Heart left ventricle (tissue), 16 donors: ENCODE measurements around the gene PLBD2. TPM values are rescaled to one million over a fixed set of nuclear protein-coding genes. Genes with fewer than 3 reads are reported as not detected.
A peak's percentile ranks its signal among the peaks of the same experiment; 100 is the strongest.

Experiments used
- ATAC-seq, 4 donors: fragments of 200-7000 bp; cut with Tn5 transposase; one replicate each; pipeline ENCODE4 v1.9.1; 2020 to 2022; ENCODE audit warnings: moderate library complexity in 4 of 4, mild to moderate bottlenecking in 3 of 4, moderate number of reproducible peaks in 1 of 4
- DNase-seq, 5 donors: peaks; one replicate each; pipeline ENCODE4 v3.0.0-alpha.2; 2020
- H3K27ac ChIP-seq, 12 donors: fragments of 200-600 bp; sonication (generic) in 4 of 12; one replicate each; pipeline versions ENCODE4 v1.5.0 to v1.8.0; 2016 to 2022; ENCODE audit warnings: mild to moderate bottlenecking in 2 of 12
- H3K27me3 ChIP-seq, 9 donors: fragments of 200-600 bp; sonication (generic) in 2 of 9; one replicate each; pipeline versions ENCODE4 v1.5.1 to v1.8.0; 2016 to 2022; ENCODE audit warnings: mild to moderate bottlenecking in 3 of 9
- H3K36me3 ChIP-seq, 9 donors: fragments of 200-600 bp; sonication (generic) in 2 of 9; one replicate each; pipeline versions ENCODE4 v1.5.0 to v1.8.0; 2018 to 2022; ENCODE audit warnings: mild to moderate bottlenecking in 2 of 9
- H3K4me1 ChIP-seq, 12 donors: fragments of 200-600 bp; sonication (generic) in 4 of 12; one replicate each; pipeline versions ENCODE4 v1.5.0 to v1.8.0; 2016 to 2022; ENCODE audit warnings: mild to moderate bottlenecking in 3 of 12
- H3K4me3 ChIP-seq, 12 donors: fragments of 200-600 bp; sonication (generic) in 4 of 12; one replicate each; pipeline versions ENCODE4 v1.5.0 to v1.8.0; 2017 to 2022; ENCODE audit warnings: mild to moderate bottlenecking in 9 of 12, moderate library complexity in 4 of 12
- H3K9me3 ChIP-seq, 12 donors: fragments of 200-600 bp; sonication (generic) in 4 of 12; one replicate each; pipeline versions ENCODE4 v1.5.0 to v1.8.0; 2016 to 2022; ENCODE audit warnings: mild to moderate bottlenecking in 1 of 12
- POLR2A ChIP-seq, 2 donors: fragments of 450-650 bp; IDR thresholded peaks; one replicate each; pipeline ENCODE4 v1.6.1; 2017; ENCODE audit warnings: antibody characterized with exemption in 2 of 2, mild to moderate bottlenecking in 2 of 2, moderate library complexity in 2 of 2
- WGBS, 4 donors: extraction: QIAGEN DNeasy Blood & Tissue Kit in 2 of 4; methylation state at CpG; one replicate each; pipeline versions ENCODE4 v1.1.5 to v1.1.7; 2013 to 2018; 5-methylcytosine and 5-hydroxymethylcytosine counted together
- intact Hi-C, 10 donors: fragments of 100-400 bp; cut with DNase I; formaldehyde crosslinking; loops; one replicate each; pipeline versions ENCODE4 v1.11.1 to v1.14.2; 2022
- polyA plus RNA-seq, 2 donors: library from polyadenylated mRNA; stranded (reverse); fragments of 200-250 nt; gene quantifications; one replicate each; pipeline ENCODE4 v1.2.3, GENCODE V29; 2013
- total RNA-seq, 9 donors: library from RNA; depleted of rRNA in 2 of 9; stranded (reverse); fragments of >200 nt in 2 of 9; fragmentation: NEBNext Ultra II Directional in 3 of 9; extraction: Animal tissue kit (Norgen Biotek cat#: 25700) in 3 of 9; gene quantifications; one replicate each; pipeline versions ENCODE4 v1.1.0 to v1.2.4, GENCODE V29; 2016 to 2023
- TF ChIP-seq, protein P1 (sequence below), 12 donors: fragments of 200-600 bp; sonication (generic) in 4 of 12; IDR thresholded peaks; one replicate each; pipeline versions ENCODE4 v1.5.0 to v1.8.0; 2018 to 2022; ENCODE audit warnings: antibody characterized with exemption in 12 of 12, mild to moderate bottlenecking in 5 of 12
- donor health status: ischemic (EF 13 %, LVEDD 7.1; RV severe dilation, severe dysfunction).
- donor health status: healthy with polysubstance abuse.
- donor health status: DM: no; HTN: yes; CAD: no.
- donor health status: DM: no; HTN: no; CAD: no.
- donor health status: ischemic (EF 25% LVEDD 6.9; RV normal size, moderate dysfunction).
- donor health status: ischemic (EF 25% LVEDD 5.7; RV mildly dilated, moderate dysfunction).
- donor health status: healthy.
- donor health status: DM: yes; HTN: yes; CAD: no.
- donor health status: ischemic (EF 35%, LVEDD 5.7; RV mildly dilated, moderate dysfunction).
- donor health status: nonischemic (EF 11% LVEDD 7.7; RV severe dilation, severe dysfunction).
- donor health status: DM: yes; HTN: yes; CAD: no.
- donor health status: PGD.
- donor health status: ischemic (EF 29% LVEDD 5.4; RV normal size, mild dysfunction).
- donor health status: nonischemic (EF 23%, LVEDD 6.1; RV moderate dilation, normal function).

Gene PLBD2
- total and polyA plus RNA-seq, 11 donors = 15.6 to 66.6 (median 31.8) TPM

DNA sequence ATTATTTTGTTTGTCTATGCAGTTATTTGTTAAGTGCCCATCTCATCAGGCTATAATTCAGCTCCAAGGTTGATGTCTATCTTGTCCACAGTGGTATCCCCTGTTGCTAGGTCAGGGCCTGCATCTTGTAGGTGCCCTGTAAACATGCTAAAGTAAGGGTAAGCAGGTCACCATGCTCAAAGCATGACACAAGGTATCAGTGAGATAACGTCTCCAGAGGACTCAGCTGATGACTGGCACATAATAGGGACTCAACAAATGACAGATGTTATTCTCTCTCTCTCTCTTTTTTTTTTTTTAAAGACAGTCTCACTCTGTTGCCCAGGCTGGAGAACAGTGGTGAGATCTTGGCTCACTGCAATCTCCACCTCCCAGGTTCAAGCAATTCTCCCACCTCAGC lies 66.1 kb downstream of the PLBD2 start:
- DNase-seq (no peak), ATAC-seq (no peak)
- no peak overlapping the region for H3K4me3 ChIP-seq
- intact Hi-C loops = loop anchor here in 8 of 10 donors (2.0 to 10.0 kb wide), 6 partner anchors 110 to 230 kb away; no protein-coding TSS in a partner anchor
- no peaks in the 10 kb centered on the region for H3K27me3 ChIP-seq
- 72 to 83% (median 79%) methylated on average over 1 of the region's 1 CpG for WGBS, 4 donors
- no peaks in the 10 kb centered on the region for H3K36me3 ChIP-seq
- TF ChIP-seq POLR2A (IDR thresholded peaks at IDR 0.05) = no peak
- TF ChIP-seq, protein P1, sequence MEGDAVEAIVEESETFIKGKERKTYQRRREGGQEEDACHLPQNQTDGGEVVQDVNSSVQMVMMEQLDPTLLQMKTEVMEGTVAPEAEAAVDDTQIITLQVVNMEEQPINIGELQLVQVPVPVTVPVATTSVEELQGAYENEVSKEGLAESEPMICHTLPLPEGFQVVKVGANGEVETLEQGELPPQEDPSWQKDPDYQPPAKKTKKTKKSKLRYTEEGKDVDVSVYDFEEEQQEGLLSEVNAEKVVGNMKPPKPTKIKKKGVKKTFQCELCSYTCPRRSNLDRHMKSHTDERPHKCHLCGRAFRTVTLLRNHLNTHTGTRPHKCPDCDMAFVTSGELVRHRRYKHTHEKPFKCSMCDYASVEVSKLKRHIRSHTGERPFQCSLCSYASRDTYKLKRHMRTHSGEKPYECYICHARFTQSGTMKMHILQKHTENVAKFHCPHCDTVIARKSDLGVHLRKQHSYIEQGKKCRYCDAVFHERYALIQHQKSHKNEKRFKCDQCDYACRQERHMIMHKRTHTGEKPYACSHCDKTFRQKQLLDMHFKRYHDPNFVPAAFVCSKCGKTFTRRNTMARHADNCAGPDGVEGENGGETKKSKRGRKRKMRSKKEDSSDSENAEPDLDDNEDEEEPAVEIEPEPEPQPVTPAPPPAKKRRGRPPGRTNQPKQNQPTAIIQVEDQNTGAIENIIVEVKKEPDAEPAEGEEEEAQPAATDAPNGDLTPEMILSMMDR (IDR thresholded peaks at IDR 0.05) = no peak
- H3K4me1 ChIP-seq = peaks cover 0 to 21% (median 5%) of the 10 kb centered on the region in 12 donors
- no peaks in the 10 kb centered on the region for H3K9me3 ChIP-seq
- no peak overlapping the region for H3K27ac ChIP-seq

GRCh38 chr12:113424915-113425823 lies 66.8 kb downstream of the PLBD2 start:
- no peaks in the 10 kb centered on the region for H3K9me3 ChIP-seq
- H3K36me3 ChIP-seq = no peaks in the 10 kb centered on the region
- H3K27ac ChIP-seq = no peak overlapping the region
- ATAC-seq = peak; percentile 20 to 50 (median 36)
- no peak overlapping the region for H3K4me3 ChIP-seq
- peak in 3 of 5 donors; percentile 38 to 78 (median 41) for DNase-seq
- intact Hi-C loops = loop anchor here (1.0 to 10.0 kb wide), 7 partner anchors 110 to 230 kb away; no protein-coding TSS in a partner anchor
- peaks cover 0 to 21% (median 5%) of the 10 kb centered on the region in 12 donors for H3K4me1 ChIP-seq
- TF ChIP-seq, protein P1 (IDR thresholded peaks at IDR 0.05) = peak; percentile 61 to 85 (median 81)
- no peak for TF ChIP-seq POLR2A (IDR thresholded peaks at IDR 0.05)
- WGBS, 4 donors = 52 to 62% (median 58%) methylated on average over 19 to 20 of the region's 20 CpGs
- H3K27me3 ChIP-seq = no peaks in the 10 kb centered on the region

DNA sequence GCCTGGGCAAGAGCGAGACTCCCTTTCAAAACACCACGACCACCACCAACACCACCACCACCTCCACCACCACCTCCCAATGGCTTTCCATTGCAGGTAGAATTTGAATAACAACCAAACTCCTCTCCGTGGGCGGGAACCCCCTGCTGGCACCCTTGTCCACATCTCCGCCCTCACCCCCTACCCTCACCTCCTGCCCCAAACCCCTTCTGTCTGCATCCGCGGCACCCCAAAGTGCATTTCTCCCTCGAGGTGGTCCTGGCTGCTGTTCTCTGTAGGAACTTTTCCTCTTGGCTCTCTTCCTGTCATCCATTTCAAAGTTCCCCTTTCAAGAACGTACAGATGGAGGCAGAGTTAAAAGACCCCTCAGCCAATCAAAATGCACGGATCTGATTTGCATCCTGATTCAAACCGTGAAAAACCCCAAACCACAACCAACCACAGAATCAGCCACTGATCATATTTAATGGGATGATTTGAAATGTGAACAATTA lies 67.6 kb downstream of the PLBD2 start:
- H3K27me3 ChIP-seq = no peaks in the 10 kb centered on the region
- no peaks in the 10 kb centered on the region for H3K9me3 ChIP-seq
- H3K4me1 ChIP-seq = peaks cover 0 to 21% (median 5%) of the 10 kb centered on the region in 12 donors
- no peak overlapping the region for H3K4me3 ChIP-seq
- 32 to 45% (median 36%) methylated on average over 11 of the region's 11 CpGs for WGBS, 4 donors
- no peak for TF ChIP-seq POLR2A (IDR thresholded peaks at IDR 0.05)
- TF ChIP-seq, protein P1 (IDR thresholded peaks at IDR 0.05) = no peak
- intact Hi-C loops = loop anchor here (1.0 to 10.0 kb wide), 7 partner anchors 111 to 231 kb away; no protein-coding TSS in a partner anchor
- H3K27ac ChIP-seq = no peak overlapping the region
- ATAC-seq (no peak), DNase-seq (no peak)
- no peaks in the 10 kb centered on the region for H3K36me3 ChIP-seq

GRCh38 chr12:113427882-113428281 lies 69.5 kb downstream of the PLBD2 start:
- no peak for DNase-seq
- Histone ChIP-seq H3K4me3 (no peak overlapping the region), H3K36me3 (no peaks in the 10 kb centered on the region), H3K27me3 (no peaks in the 10 kb centered on the region), H3K27ac (no peak overlapping the region), H3K4me1 (peaks cover 0 to 6% (median under 1%) of the 10 kb centered on the region in 12 donors), H3K9me3 (no peaks in the 10 kb centered on the region)
- TF ChIP-seq, protein P1 (IDR thresholded peaks at IDR 0.05) = no peak
- no peak for TF ChIP-seq POLR2A (IDR thresholded peaks at IDR 0.05)
- 64 to 69% (median 66%) methylated on average over 9 of the region's 9 CpGs for WGBS, 4 donors
- ATAC-seq = no peak
- intact Hi-C loops = loop anchor here in 8 of 10 donors (5.0 to 10.0 kb wide), 5 partner anchors 113 to 233 kb away; no protein-coding TSS in a partner anchor
